HG03045 (cell line): Measurements from ENCODE around the gene SWAP70.
"Not testable (repeated sequence)": the region's sequence is repeated elsewhere in the genome, so short reads cannot be mapped to it uniquely, and the experiment has no call there.

Experiments
- ATAC-seq: cut with Tn5 transposase; IDR thresholded peaks from one replicate; pipeline ENCODE4 v1.9.1; 2021; ENCODE audit warnings: mild to moderate bottlenecking, moderate library complexity; ENCODE audit not compliant: unreplicated experiment

SWAP70 gene

DNA sequence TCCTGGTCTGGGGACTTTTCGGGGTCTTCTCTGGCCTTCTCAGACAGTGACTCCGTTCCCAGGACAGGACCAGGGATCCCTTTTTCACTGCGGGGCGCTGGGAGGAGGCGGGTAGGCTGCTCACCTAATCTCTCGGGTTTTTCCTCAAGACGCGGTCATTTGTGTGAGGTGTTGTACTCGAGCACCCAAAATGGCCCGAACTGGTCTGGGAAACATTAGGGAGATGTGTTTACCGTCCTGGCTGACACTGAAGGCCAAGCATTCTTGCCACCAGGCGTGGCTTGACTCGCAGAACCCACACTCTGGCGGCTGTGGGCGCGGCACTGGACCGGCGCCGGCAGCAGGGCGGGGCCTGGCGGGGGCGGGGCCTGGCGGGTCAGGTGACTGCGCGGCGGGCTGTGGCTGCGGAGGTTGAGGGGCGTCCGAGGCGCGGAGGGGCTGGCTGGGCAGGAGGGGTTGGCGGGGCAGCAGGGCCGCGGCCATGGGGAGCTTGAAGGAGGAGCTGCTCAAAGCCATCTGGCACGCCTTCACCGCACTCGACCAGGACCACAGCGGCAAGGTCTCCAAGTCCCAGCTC, at the start of gene SWAP70:
Gene SWAP70 (plus strand): TSS at position 379 of the 577 bp plus-strand sequence. CDS start 103 bp downstream, at position 482.
- ATAC-seq, result peak; percentile 87

DNA sequence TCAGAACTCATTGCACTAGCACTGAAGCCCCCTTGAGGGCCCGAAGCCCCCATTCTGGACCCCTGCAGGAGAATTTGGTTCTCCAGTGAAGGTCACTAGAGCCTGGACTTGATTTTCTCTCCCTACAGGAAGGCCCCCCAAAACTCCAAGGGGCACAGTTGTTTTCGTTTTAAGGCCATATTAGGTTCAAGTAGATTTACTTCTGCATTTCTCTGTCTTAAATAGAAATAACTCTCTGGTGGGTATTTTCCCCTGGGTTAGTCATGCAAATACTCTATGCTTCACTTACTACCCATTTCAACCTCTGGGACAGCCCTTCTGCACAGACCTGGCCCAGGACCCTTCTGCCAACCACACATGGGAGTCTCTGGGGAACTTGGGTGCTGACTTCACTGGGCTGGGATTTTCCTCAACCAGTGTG, 48.8 kb upstream of the SWAP70 start:
- ATAC-seq, result peak; percentile 50

DNA sequence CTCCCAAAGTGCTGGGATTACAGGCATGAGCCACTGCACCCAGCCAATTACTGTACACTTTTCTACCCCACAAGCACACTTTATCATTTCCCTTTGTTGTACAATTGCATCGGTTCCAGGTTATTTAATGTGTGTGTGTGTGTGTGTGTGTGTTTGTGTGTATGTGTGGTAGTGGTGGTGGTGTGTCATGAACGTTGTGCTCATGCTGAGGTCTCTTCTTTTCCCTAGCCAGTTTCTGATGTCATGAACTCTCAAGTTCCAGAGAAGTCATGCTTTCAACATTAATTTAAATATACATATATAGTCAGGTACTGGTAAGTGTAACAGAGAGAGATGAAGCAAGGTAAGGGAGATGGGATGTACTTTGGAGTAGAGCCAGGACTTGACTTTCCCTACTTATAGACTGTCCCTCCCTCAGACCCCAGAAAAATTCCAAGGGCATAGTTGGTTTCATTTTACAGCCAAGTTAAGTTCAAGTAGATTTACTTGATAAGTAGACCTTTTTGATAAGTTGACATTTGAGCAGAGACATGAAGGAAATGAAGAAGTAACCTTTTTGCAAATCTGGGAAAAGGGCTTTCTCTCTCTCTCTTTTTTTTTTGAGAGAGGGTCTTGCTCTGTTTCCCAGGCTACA, 47.7 kb upstream of the SWAP70 start:
- no peak for ATAC-seq

DNA sequence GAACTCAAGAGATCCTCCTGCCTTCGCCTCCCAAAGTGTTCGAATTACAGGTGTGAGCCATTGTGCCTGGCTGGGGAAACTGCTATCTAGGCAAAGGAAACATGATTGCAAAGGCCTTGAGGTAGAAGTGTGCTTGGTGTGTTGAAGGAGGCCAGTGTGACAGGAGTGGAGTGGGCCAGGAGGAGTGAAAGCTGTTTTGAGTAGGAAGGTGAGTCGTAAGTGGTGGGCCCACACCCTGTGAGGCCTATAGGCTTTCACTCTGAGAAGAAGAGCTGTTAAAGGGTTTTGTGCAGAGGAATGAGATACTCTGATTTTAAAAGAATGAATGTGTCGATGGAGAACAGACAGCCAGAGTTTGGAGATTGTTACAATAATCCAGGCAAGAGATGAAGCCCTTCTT, 47.0 kb upstream of the SWAP70 start:
- no peak for ATAC-seq

DNA sequence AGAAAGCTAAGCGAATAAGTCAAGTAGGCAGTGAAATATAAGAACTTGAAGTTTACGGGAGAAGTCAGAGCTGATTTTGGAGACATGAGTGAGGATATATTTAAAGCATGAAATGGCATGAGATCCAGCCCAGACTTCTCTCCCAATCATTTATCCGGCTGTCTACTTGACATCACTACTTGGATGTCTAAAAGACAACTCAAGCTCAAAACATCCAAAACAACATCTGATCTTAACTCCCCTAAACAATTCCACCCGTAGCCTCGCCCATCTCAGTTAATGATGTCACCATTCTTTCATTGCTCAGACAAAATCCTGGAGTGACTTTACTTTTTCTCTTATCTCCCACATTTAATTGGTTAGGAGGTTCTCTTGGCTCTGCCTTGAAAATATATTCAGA, 45.9 kb upstream of the SWAP70 start:
- no peak for ATAC-seq

DNA sequence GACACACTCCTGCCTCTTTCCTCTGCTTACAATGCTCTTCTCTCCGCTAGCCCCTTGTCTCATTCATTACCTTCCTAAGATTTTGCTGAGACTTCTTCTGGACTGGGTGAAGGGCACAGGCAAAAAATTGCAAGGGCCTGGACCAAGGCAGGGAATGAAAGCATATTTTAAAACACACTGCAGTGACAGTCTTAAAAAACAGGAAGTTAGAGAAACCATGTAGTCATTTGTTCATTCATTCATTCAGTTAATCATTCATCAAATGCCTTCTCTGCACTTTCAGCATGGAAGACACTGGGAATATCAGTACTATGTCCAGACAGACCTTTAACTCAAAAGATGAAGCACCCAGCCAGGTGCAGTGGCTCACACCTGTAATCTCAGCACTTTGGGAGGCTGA, 44.9 kb upstream of the SWAP70 start:
- no peak for ATAC-seq

DNA sequence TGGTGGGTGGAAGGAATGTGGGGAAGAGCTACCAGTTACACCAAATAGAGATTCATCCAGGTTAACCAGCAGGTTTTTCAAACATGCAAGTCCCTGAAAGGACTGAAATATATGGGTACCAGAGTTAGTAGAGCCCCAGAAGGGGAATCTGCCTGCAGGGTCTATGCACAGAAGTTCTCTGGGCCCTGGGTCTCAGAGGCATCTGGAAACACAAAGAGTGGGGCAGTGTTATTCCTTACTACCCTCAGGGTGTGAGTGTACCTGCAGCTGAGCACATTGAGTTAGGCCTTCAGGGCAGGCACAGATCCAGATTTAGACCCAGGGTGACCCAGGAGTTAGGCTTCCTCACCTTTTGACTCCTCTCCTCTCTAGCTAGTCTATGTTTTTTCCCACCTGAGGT, 43.9 kb upstream of the SWAP70 start:
- no peak for ATAC-seq

DNA sequence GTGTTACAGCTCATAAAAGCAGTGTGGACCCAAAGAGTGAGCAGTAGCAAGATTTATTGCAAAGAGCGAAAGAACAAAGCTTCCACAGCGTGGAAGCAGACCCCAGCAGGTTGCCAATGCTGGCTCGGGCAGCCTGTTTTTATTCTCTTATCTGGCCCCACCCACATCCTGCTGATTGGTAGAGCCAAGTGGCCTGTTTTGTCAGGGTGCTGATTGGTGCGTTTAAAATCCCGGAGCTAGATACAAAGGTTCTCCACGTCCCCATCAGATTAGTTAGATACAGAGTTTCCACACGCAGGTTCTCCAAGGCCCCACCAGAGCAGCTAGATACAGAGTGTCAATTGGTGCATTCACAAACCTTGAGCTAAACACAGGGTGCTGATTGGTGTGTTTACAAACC, 41.5 kb upstream of the SWAP70 start:
- not testable (repeated sequence) for ATAC-seq

DNA sequence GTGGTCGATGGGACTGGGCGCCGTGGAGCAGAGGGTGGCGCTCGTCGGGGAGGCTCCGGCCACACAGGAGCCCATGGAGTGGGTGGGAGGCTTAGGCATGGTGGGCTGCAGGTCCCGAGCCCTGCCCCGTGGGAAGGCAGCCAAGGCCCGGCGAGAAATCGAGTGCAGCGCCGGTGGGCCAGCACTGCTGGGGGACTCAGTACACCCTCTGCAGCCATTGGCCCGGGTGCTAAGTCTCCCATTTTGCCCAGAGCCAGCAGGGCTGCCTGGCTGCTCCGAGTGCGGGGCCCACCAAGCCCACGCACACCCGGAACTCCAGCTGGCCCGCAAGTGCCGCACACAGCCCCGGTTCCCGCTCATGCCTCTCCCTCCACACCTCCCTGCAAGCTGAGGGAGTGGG, 40.8 kb upstream of the SWAP70 start:
- not testable (repeated sequence) for ATAC-seq

DNA sequence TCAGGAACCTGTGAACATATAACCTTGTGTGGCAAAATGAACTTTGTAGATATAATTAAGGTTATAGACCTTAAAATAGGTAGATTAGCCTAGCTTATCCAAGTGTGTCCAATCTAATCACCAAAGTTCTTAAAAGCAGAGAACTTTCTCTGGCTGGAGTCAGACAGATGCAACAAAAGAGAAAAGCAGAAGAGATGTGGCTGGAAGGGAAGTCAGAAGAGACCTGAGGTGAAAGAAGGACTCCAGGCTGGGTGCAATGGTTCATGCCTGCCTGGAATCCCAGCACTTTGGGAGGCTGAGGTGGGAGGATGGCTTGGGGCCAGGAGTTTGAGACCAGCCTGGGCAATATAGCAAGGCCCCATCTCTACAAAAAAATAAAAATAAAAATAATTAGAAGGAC, 39.4 kb upstream of the SWAP70 start:
- no peak for ATAC-seq

DNA sequence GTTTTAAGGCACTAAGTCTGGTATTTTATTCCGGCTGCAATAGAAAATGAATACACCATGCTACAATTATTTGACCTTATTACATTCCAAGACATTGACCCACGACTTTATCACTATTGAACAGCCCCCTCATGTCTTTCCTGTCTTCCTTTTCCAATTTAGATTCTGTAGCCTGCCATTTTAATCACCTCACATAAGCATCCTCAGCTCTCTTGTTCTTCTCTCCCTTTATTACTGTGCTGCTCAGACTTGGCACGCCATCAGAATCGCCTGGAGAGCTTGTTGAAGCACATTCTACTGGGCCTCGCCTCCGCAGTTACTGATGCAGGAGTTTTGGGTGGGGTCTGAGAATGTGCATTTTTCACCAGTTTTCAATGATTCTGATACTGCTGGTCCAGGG, 38.7 kb upstream of the SWAP70 start:
- no peak for ATAC-seq

DNA sequence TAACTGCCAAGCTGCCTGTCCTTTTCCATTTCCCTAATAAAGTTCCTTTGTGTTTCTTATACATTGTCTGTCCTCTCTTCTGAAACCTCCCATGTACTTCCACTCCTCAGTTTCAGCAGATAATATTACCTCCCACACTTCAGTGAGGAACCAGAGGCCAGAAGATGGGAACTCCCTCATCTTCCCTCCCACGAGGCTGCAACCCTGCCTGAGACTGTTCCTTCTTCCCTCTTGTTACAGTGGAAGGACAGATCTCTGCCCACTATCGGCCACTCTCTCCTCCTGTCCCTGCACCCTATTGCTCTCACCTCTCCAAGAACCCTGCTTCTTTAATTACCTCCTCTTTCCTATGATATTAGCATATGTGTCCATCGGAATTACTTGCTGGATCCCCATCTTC, 38.1 kb upstream of the SWAP70 start:
- ATAC-seq, result no peak

DNA sequence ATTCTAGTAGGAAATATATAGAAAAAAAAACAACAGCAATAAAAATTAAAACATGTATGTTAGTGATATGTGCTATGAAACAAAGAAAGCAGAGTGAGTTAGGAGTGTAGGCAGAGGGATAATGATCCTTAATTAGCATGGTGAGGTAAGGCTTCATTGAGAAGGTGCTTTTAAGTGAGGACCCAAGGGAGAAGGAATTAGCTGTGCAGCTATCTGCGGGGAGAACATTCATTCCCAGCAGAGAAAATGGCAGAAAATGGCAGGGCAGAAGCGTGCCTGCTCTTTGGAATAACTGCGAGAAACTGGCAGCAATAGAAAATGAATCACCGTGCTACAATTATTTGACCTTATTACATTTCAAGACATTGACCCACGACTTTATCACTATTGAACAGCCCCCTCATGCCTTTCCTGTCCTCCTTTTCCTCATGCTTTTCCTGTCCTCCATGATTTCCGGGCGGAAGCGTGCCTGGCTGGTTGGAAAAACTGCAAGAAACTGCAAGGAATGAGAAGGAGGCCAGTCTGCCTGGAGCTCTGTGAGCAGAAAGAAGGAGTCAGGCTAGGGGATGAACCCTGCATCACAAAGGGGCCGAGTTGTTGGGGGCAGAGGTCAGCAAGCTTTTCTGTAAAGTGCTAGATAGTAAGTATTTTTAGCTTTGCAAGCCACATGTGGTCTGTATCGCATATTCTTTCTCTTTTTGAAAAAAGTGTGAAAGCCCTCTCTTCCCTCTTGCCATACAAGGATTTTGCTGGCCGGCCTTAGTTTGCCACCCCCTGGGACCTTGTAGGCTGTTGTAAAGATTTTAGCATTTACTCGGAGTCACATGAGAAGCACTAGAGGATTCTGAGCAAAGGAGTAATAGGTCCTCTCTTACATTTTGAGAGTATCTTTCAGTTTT, 37.1 kb upstream of the SWAP70 start:
- no peak for ATAC-seq

DNA sequence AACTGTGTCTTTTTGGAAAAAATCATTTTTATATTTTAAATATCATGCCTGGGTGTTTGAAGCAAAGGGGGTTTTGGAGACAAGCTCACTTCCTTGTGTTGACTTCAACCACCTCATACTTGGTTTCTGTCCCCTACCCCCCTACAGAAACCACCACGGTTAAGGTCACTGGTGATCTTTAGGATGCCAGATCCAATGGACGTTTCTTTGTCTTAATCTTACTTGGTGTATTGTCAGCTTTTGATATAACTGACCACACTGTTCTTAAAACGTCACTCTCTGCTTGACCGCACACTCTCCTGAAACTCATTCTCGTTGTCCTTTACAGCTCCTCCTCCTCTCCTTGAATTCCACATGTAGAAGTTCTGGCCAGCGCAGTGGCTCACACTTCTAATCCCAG, 34.8 kb upstream of the SWAP70 start:
- no peak for ATAC-seq

DNA sequence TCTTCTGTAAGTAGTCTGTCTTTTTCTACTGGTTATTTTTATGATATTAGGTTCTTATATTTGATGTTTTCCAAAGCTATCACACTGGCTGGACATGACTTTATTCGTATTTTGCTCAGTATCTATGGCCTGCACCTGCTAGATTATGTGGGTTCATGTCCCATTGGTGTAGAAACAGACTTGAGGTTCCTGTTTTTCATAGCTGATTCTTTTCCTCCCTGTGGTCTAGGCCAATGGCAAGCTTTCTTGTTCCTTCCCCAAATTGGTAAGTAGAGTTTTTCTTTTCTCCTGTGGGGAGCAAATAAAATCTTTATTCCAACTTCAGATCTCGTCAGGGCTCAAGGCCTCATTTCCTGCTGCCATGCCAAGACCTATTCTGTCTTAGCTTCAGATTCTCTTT, 30.2 kb upstream of the SWAP70 start:
- no peak for ATAC-seq

DNA sequence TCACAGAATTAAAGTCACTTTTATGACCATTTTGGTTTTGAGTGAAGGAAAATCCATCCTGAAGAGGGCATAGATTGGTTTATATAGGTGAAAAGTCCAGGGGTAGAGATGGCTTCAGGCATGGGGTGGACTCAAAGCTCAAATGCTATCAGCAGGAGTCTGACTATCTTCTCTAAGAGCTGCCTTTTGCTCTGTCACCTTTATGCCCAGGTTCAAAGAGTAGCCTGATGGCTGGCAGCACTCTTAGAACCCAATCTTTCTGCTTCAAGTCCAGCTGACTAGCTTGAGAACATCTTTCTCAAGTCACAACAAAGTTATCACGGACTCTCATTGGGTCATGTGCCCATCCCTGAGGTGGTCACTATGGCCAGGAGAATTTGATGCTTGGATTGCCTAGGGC, 27.2 kb upstream of the SWAP70 start:
- no peak for ATAC-seq

DNA sequence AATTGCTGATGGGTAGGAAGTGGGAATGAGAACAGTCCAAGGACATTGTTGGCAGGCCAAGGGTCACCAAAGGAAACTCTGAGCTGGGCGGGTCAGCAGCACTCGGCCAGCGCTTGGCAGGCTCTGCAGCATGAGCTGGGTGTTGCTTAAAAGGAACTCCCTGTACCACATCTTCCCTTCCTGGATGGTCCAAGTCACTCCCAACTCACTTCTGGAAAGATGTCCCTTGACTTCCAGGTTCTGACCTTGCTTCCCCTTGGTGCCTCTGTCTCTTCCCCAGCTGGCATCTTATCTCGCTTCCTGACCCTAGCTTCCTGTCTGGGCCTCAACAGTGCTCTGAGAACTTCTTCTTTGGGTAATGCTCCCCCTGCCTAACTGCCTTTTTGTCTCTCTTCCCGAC, 24.8 kb upstream of the SWAP70 start:
- ATAC-seq, result no peak

DNA sequence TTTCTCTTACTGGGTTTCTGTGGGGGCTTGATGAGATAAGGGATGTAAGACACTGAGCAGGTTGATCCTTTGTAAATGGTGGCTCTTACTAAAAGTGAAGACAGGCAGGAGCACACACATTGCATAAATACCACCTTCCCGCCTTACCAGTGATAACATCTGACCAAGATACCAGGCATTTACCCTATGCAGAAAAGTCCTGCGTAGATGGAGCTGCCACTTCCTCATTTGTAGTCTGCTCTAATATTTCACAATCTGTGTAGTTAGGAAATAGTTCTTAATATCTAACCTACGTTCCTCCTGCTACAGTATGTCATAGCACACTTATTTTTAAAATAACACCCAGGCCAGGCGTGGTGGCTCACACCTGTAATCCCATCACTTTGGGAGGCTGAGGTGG, 23.9 kb upstream of the SWAP70 start:
- ATAC-seq, result no peak

DNA sequence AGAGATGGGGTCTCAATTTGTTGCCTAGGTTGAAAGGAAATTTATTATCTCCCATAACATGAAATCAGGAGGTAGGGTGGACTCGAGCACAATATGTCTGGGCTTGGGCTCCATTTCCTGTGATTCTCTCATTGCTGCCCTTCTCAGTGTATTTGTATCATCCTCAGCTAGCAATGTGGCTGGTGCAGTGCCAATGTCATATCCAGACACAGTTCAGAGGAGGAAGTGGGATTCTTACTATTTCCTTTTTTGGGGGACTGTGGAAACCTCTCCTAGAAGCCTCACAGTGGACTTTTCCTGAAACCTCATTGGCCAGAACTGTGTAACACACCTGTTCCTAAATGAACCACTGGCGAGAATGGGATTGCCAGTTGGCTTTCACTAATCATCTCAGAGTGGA, 21.0 kb upstream of the SWAP70 start:
- no peak for ATAC-seq

DNA sequence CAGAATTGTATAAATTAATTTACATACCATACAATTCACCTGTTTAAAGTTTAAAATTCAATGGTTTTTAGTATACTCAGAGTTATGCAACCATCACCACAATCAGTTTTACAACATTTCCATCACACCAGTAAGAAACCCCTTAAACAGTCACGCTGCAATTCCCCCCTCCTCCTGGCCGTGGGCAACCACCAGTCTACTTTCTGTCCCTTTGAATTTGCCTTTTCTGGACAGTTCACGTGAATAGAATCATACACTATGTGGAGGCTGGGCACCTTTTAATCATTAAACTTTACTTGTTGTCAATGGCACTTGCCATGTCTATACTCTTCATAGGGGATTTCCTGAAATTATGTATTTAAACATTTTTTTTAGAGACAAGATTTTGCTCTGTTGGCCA, 20.1 kb upstream of the SWAP70 start:
- no peak for ATAC-seq

DNA sequence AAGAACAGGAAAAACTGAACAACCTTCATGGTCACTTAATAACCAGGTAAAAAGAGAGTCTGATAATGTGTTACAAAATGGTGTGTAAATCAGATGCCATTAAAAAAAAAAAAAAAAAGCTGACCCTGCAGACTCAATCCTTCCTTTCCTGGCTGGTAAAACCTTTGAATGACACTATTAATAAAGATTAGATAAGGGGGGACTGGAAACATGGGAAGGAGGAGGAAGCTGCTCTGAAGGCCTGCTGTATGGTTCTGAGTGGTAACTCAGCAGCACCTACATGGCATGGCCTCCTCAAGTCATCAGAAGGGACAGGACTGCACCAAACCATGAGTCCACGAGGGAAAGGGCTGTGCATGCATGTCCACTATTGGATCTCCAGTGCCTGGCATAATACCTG, 18.0 kb upstream of the SWAP70 start:
- ATAC-seq, result no peak

DNA sequence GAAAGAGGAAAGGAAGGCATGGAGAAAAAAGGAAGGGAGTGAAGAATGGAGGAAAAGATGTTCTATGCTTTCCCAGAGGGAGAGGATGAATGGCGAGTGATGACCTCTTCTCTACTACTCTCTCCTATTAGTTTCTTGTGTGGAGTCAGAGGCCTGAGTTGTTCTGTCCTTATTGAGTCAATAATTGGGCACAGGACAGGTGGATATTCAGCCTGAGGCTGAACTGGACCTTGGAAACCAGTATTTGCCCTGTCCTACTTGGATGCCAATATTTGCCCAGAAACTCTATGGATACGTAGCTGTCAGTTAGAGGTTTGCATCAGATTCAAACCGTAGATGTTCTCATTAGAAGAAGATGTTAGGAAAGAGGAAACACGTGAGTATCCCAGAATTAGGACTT, 17.6 kb upstream of the SWAP70 start:
- ATAC-seq, result no peak
